ENCODE results near the gene GNA14.
"Not testable (repeated sequence)": the region's sequence is repeated elsewhere in the genome, so short reads cannot be mapped to it uniquely, and the experiment has no call there.

The GNA14 gene

DNA sequence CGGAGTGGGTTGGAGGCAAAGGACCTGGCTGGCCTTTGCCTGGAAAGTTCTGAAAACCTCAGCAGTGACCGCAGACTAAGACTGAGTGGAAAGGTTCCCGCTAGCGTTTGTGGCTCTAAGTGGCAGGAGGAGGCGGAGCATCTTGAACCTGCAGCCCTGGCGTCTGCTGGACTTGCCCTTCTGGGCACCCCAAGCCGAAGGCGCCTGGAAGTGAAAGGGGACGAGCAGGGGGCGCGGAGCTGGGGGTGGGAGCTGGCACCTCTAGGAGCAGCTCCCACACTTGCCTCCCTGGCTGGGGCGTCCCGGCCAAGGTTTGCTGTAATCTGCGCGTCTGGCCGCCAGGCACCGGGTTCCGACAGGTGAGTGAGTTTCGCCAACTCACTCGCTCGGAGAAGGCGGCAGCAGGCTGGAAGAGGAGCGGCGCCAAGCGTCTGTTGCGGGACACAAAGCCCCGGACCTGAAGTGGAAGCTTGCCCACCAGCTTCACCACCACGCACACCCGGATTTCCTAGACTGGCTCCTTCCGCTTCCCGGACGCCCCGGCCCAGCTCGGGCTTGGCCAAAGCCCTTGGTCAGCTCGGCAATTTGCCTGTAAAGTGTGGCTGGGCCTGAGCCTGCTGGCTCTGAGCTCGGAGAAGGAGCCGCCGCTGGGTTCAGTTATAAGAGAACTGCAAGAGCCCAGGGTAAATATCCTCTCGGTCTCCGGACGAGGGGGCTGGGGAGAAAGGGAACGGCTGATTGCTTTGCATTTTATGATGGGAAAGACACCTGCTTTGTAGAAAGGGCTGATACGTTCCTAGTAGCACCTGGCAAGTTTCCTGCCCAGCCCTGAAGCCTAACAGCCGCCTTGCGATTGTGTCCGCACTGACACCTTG is at the start of gene GNA14:
TSS of gene GNA14 (minus strand) at position 89 of the 875 bp plus-strand sequence. CDS start 529 bp downstream, outside the sequence.
- peak; percentile 54 for DNase-seq

DNA sequence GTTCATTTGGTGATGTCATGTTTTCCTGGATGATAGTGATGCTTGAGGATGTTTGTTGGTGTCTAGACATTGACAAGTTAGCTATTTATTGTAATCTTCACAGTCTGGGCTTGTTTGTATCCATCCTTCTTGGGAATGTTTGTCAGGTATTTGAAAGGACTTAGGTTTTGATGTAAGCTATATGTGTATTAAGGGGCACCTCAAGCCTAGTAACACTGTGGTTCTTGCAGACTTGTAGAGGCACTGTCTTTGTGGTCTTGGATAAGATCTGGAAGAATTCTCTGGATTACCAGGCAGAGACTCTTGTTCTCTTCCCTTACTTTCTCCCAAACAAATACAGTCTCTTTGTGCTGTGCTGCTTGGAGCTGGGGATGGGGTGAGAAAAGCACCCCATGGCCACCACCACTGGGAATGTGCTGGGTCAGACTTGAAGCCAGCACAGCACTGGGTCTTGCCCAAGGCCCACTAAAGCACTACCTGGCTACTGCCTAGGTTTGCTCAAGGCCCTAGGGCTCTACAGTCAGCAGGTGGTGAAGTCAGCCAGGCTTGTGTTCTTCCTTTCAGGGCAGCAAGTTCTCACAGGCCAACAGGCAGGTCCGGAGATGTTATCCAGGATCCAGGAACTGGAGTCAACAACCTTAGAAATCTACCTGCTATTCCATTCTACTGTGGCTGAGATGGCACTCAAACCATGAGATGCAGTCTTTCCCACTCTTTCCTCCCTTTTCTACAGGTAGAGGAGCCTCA is 49.3 kb upstream of the GNA14 start:
- no peak for DNase-seq

DNA sequence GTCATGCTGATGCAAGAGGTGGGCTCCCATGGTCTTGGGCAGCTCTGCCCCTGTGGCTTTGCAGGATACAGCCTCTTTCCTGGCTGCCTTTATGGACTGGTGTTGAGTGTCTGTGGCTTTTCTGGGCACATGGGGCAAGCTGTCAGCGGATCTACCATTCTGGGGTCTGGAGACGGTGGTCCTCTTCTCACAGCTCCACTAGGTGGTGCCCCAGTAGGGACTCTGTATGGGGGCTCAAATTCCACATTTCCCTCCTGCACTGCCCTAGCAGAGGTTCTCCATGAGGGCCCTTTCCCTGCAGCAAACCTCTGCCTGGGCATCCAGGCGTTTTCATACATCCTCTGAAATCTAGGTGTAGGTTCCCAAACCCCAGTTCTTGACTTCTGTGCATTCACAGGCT is 42.6 kb upstream of the GNA14 start:
- DNase-seq, result not testable (repeated sequence)

DNA sequence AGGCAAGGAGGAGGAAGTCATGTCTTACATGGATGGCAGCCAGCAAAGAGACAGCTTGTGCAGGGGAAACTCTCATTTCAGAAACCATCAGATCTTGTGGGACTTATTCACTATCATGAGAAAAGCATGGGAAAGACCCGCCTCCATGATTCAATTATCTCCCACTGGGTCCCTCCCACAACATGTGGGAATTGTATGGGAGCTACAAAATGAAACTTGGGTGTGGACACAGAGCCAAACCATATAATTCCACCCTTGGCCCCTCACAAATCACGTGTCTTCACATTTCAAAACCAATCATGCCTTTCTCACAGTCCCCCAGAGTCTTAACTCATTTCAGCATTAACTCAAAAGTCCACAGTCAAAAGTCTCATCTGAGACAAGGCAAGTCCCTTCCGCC is 42.0 kb upstream of the GNA14 start:
- DNase-seq, result not testable (repeated sequence)

GRCh38 chr9:77687737-77688136 is 39.6 kb upstream of the GNA14 start:
- DNase-seq, result not testable (repeated sequence)

DNA sequence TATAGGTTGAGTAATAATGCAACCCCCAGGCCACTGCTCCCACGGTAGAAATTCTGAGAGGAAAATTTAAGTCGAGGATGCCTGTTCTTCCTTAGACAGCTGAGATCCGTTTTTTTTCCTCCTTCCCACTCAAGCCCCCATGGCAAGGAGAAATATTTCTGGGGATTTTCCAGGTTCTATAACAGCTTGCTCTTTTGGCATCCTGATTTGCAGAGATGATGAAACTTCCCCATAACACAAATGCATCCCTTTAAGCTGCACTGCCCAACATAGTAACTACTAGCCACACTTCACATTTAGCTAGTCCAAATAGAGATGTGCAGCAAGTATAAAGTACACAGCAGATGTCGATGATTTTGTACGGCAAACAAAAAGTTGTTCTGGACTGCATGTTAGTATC is 32.5 kb upstream of the GNA14 start:
- DNase-seq, result no peak

DNA sequence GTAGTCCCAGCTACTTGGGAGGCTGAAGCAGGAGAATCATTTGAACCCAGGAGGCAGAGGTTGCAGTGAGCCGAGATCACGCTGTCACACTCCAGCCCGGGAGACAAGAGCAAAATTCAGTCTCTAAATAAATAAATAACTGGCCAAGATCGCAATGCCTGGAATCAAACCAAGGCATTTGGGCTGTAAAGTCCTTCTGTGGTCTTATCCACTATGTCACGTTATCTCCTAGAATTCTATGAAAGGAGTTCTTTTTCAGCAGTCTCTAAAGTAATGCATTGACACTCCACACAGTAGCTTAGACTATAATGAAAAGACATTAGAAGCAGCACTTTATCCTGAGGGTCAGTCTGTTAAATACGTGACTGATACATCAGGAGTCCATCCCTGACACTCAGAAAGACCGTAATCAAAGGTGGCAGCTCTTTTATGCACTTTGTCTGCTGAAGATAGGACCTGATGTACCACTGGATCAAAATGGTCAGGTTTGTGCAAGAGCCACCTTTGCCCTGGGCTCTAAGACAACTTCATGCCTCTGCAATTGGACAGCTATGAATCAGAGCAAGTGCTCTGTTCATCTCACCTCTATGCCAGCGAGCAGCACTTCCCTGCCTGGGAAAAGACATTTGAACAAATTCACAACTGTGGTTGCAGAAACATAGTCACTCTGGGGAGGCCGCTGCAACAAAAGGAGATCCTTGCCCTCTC is 31.7 kb upstream of the GNA14 start:
- DNase-seq, result no peak

GRCh38 chr9:77679088-77679487 is 31.0 kb upstream of the GNA14 start:
- no peak for DNase-seq

DNA sequence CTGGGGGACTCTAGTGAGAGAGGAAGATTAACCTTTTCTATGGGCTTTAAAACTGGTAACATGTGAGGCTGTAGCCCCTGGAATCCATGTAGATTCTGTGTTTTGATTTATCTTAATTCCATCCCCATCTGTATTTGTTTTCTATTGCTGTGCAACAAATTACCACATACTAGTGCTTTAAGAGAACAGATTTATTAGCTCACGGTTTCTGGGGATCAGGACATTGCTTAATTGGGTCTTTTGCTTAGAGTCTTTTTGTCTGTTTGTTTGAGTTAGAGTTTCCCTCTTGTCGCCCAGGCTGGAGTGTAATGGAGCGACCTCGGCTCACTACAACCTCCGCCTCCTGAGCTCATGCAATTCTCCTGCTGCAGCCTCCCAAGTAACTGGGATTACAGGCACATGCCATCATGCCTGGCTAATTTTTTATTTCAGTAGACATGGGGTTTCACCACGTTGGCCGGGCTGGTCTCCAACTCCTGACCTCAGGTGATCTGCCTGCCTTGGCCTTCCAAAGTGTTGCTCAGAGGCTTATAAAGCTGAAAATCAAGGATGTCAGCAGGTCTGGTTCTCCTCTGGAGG is 29.9 kb upstream of the GNA14 start:
- no peak for DNase-seq

- DNase-seq, result peak; percentile 40
Measured at GRCh38 chr9:77677397-77677796, 29.3 kb upstream of the GNA14 start.

GRCh38 chr9:77673941-77674791 is 26.0 kb upstream of the GNA14 start:
- no peak for DNase-seq

- DNase-seq, result no peak
Measured at GRCh38 chr9:77672183-77672582, 24.1 kb upstream of the GNA14 start.

DNA sequence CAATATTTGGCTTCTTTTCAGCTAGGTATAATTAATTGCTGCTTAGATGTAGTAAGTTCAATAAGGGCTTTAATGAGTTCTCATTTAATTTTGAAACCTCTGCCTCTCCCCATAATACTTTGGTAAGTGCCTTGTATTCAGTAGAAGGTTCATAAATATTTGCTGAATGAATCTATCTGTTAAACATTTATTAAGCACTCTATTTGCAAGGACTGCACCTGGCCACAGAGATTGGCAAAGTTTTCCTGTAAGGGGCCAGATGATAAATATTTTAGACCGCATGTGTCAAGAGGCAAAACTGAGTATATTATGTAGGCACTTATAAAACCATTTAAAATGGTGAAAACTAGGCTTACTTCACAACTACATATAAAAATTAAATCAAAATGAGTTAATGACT is 19.0 kb upstream of the GNA14 start:
- peak; percentile 34 for DNase-seq

GRCh38 chr9:77663754-77664153 is 15.6 kb upstream of the GNA14 start:
- DNase-seq, result peak; percentile 31

DNA sequence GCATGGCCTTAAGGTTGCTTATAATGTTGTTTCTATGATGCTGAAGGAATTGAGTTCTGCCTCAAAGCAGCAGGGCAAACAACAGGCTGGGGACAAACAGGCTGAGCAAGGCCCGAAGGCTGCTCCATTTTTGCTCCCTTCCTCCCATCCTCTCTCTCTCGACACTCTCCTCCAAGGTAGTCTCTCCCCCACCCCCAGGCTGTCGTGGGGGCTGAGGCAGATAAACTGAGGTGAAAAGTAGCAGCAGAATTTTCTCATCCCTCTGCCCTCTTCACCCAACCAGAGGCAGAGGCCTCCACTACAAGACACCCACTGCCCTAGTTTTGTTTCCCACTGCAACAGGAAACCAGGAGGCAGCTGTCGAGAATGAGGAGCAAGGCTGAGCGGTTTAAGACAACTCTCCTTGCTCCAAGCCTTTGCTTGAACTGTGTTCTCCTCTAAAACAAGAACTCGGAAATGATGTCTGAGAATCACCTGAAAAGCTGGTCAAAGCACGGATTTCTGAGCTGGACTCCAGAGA is 13.5 kb upstream of the GNA14 start:
- DNase-seq, result no peak

DNA sequence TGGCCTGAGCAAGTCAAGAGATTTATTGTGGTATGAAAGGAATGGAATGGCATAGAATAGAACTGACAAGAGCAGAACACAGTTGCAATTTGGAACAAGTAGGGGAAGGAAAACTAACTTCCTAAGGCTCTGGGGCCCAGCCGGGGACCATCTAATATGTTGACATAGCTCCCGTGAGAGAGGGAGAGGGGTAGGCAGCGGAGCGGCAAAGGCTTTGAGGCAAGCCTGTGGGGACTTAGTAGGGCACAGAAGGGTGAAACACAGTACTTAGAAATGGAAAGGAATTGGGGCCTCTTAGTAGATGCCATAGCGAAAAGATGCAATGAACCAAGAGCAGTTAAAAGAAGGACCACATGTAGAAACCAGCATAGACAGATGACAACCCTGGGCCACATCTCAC is 11.8 kb upstream of the GNA14 start:
- DNase-seq, result no peak

DNA sequence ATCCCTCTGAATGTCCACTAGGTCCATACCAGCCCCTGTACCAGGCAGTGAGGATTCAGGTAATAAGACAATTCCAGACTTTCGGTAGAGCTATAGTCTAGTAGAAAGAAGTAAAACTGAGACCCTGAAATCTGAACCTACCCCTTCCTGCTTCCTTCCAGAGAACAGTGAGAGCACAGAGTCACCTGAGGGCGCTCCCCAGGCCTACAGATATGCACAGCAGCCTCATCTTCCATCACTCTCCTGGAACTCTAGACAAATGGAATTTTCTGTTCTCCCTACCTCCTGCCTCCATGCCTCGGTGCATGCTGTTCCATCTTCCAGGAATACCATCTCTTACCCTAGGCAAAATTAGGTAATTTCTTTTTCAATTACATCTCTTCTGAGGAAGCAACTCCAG is 3.1 kb upstream of the GNA14 start:
- DNase-seq, result no peak

GRCh38 chr9:77649109-77649812 is 1.1 kb upstream of the GNA14 start:
- DNase-seq, result peak; percentile 44

DNA sequence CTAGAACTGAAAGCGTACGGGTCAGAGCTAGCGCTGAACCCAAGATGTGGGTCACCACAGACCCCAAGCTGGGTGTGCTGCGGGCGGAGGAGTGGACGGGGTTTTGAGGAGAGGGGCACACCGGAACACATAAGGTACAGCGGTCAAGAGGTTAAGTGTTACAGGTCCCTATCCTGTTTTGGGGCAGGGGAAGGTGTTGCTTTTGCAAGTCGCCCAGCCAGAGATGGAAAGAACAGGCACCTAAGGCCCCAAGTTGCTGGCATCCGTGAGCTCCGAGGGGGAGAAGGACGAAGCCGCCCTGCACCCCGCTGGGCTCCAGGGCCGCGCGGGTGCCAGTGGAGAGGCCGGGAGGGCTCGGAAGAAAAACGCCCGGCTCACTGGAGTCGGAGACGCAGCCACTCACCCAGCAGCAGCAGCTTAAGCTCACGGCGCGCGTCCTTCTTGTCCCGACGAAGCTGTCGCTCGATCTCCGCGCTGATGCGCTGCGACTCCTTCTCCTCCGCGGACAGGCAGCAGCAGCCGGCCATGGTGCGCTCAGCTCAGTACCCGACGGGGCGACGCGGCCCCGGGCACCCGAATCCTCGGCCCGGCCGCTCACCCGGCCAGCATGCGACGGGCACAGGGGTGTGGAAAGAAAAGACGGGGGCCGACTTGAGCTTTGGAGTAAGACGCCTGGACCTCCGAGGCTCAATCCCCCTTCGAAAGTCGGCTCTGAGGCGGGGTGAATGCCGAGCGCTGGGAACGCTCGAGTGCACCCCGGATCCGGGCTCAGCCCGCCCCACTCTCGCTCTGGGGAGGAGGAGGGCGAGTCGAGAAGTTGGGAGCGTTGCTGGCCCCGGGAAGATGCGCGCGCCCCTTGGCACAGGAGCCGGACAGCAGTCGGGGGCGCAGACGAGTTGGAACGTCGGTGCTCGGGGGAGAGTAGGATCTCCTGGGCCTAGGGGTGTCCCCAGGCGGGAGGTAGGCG is 572 bp downstream of the GNA14 start:
- DNase-seq, result no peak

DNA sequence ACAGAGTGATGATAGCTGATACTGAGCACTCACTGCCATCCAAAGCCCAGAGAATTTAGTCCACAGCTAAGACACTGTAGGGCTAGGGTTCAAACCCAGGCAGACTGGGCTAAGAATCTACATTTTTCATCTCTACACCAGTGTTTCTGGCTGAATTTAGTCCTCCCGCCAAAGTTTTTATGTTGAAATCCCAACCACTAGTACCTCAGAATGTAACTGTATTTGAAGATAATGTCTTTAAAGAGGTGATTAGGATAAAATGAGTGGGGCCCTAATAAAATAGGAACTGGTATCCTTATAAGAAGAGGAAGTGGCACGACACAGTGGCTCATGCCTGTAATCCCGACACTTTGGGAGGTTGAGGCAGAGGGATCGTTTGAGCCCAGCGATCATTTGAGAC is 4.3 kb downstream of the GNA14 start:
- no peak for DNase-seq

Measured in DMS153 (cell line).